GM03348 (cell line): ENCODE data around the gene ZNF653.
"Not testable (repeated sequence)": the region's sequence is repeated elsewhere in the genome, so short reads cannot be mapped to it uniquely, and the experiment has no call there.

ENCODE experiments used
- DNase-seq: peaks from one replicate; pipeline ENCODE4 v3.0.0; 2012; ENCODE audit warnings: low spot score

The ZNF653 gene

GRCh38 chr19:11481534-11482383 lies 23.9 kb downstream of the ZNF653 start:
- DNase-seq, result peak; percentile 89

GRCh38 chr19:11480715-11481533 lies 24.7 kb downstream of the ZNF653 start, which contains the start of gene ELAVL3:
Gene ELAVL3 (minus strand): TSS chr19:11481046. CDS start chr19:11480608, 438 bp downstream.
- DNase-seq, result peak; percentile 17

- no peak for DNase-seq
These were observed 25.5 kb downstream of the ZNF653 start for GRCh38 chr19:11479898-11480714.

GRCh38 chr19:11479090-11479897 lies 26.3 kb downstream of the ZNF653 start:
- DNase-seq, result peak; percentile 63

- DNase-seq, result no peak
These were observed 27.2 kb downstream of the ZNF653 start for GRCh38 chr19:11478167-11479089.

- DNase-seq, result no peak
These were observed 29.8 kb downstream of the ZNF653 start for GRCh38 chr19:11475861-11476260.

GRCh38 chr19:11475343-11475742 lies 30.3 kb downstream of the ZNF653 start:
- not testable (repeated sequence) for DNase-seq

- no peak for DNase-seq
These were observed 31.9 kb downstream of the ZNF653 start for GRCh38 chr19:11473725-11474124.

- DNase-seq, result not testable (repeated sequence)
These were observed 37.3 kb downstream of the ZNF653 start for GRCh38 chr19:11468266-11468845.

GRCh38 chr19:11465600-11465999 lies 40.0 kb downstream of the ZNF653 start:
- no peak for DNase-seq

GRCh38 chr19:11464333-11465265 lies 41.0 kb downstream of the ZNF653 start:
- no peak for DNase-seq

- DNase-seq, result no peak
These were observed 42.2 kb downstream of the ZNF653 start for GRCh38 chr19:11463391-11463790.

GRCh38 chr19:11461453-11461852 lies 44.2 kb downstream of the ZNF653 start:
- DNase-seq, result no peak

- DNase-seq, result no peak
These were observed 45.4 kb downstream of the ZNF653 start for GRCh38 chr19:11460207-11460606.

GRCh38 chr19:11458912-11459311 lies 46.7 kb downstream of the ZNF653 start:
- DNase-seq, result not testable (repeated sequence)

GRCh38 chr19:11458236-11458900 lies 47.3 kb downstream of the ZNF653 start:
- DNase-seq, result no peak

- no peak for DNase-seq
These were observed 47.8 kb downstream of the ZNF653 start for GRCh38 chr19:11457831-11458230.

- DNase-seq, result peak; percentile 20
These were observed 48.5 kb downstream of the ZNF653 start for GRCh38 chr19:11457115-11457514.
